SU-DHL-6 (cell line): Measurements from ENCODE around the gene HOXA11.

ENCODE experiments used
- H2AFZ ChIP-seq: fragments of 200-600 bp; sonication (generic); 2 replicates; pipeline ENCODE4 v1.6.1; 2014; ENCODE audit warnings: low read depth, mild to moderate bottlenecking, moderate library complexity, mixed read lengths, antibody characterized with exemption, low read length; ENCODE audit not compliant: severe bottlenecking
- H3F3A ChIP-seq: fragments of 200-600 bp; shearing (Covaris generic); 2 replicates; pipeline ENCODE4 v1.6.0; 2016; ENCODE audit warnings: antibody characterized with exemption, mild to moderate bottlenecking; ENCODE audit not compliant: insufficient read depth
- H3K27ac ChIP-seq: fragments of 200-600 bp; sonication (generic); 2 replicates; pipeline ENCODE4 v1.5.1; 2016; ENCODE audit warnings: low read depth, mild to moderate bottlenecking, low read length, moderate library complexity, mixed read lengths
- H3K27me3 ChIP-seq: fragments of 200-600 bp; sonication (generic), shearing (Covaris generic); 2 replicates; pipeline ENCODE4 v1.6.0; 2014; ENCODE audit warnings: mild to moderate bottlenecking, low read length
- H3K36me3 ChIP-seq: fragments of 200-600 bp; sonication (generic); 2 replicates; pipeline ENCODE4 v1.6.1; 2014; ENCODE audit warnings: mild to moderate bottlenecking, low read length, mixed read lengths
- H3K4me2 ChIP-seq: fragments of 300-600, 200-600 bp; shearing (Covaris generic), sonication (generic); 2 replicates; pipeline ENCODE4 v1.6.0; 2014; ENCODE audit warnings: low read length, low read depth, mild to moderate bottlenecking; ENCODE audit not compliant: poor library complexity, severe bottlenecking
- H3K4me3 ChIP-seq: fragments of 200-600 bp; sonication (generic); 2 replicates; pipeline ENCODE4 v1.5.1; 2014; ENCODE audit warnings: antibody characterized with exemption, low read length, mild to moderate bottlenecking, mixed read lengths; ENCODE audit not compliant: insufficient read depth, poor library complexity, severe bottlenecking
- H3K79me2 ChIP-seq: fragments of 200-600 bp; sonication (generic); 2 replicates; pipeline ENCODE4 v1.6.1; 2014; ENCODE audit warnings: mild to moderate bottlenecking, low read length, moderate library complexity; ENCODE audit not compliant: insufficient read depth
- H3K9ac ChIP-seq: fragments of 200-600 bp; sonication (generic); 2 replicates; pipeline ENCODE4 v1.7.0; 2014; ENCODE audit warnings: mild to moderate bottlenecking, low read length
- H3K9me2 ChIP-seq: fragments of 200-600 bp; sonication (generic); replicated peaks from 2 replicates; pipeline ENCODE4 v1.6.1; 2014; ENCODE audit warnings: low read length; ENCODE audit not compliant: insufficient read depth
- H3K9me3 ChIP-seq: fragments of 200-600 bp; sonication (generic); 2 replicates; pipeline ENCODE4 v1.6.1; 2014; ENCODE audit warnings: low read length, mixed read lengths; ENCODE audit not compliant: insufficient read depth
- H4K20me1 ChIP-seq: fragments of 200-600 bp; sonication (generic); 2 replicates; pipeline ENCODE4 v1.6.1; 2014; ENCODE audit warnings: low read depth, mild to moderate bottlenecking, antibody characterized with exemption, low read length, moderate library complexity, mixed read lengths
- CTCF ChIP-seq: fragments of 200-600 bp; sonication (generic); IDR thresholded peaks from one replicate; pipeline ENCODE4 v1.5.1; 2017; ENCODE audit warnings: antibody characterized with exemption, mild to moderate bottlenecking, low read length, moderate library complexity; ENCODE audit not compliant: insufficient read depth, poor library complexity, severe bottlenecking
- EZH2phosphoT487 ChIP-seq: fragments of 200-600 bp; sonication (generic), shearing (Covaris generic); conservative IDR thresholded peaks from 2 replicates; pipeline ENCODE4 v1.6.1; 2018; ENCODE audit warnings: mild to moderate bottlenecking, antibody characterized with exemption, low read length, moderate library complexity, mixed read lengths

The HOXA11 gene

GRCh38 chr7:27164367-27165088 is 20.5 kb downstream of the HOXA11 start:
- Histone ChIP-seq H2AFZ (no peak overlapping the region), H3K9ac (no peak overlapping the region), H3K27ac (no peak overlapping the region), H3K9me3 (no peaks in the 10 kb centered on the region), H3K36me3 (no peaks in the 10 kb centered on the region), H3K79me2 (no peaks in the 10 kb centered on the region), H3K4me2 (no peak overlapping the region), H3K27me3 (no peaks in the 10 kb centered on the region), H3K4me3 (no peak overlapping the region), H3F3A (peaks cover 8% of the 10 kb centered on the region), H3K9me2 (no peaks in the 10 kb centered on the region), H4K20me1 (no peaks in the 10 kb centered on the region)
- TF ChIP-seq EZH2phosphoT487 (no peak), CTCF (no peak)

GRCh38 chr7:27164045-27164366 is 21.0 kb downstream of the HOXA11 start:
- Histone ChIP-seq H2AFZ (no peak overlapping the region), H3K9me3 (no peaks in the 10 kb centered on the region), H4K20me1 (no peaks in the 10 kb centered on the region), H3K27me3 (no peaks in the 10 kb centered on the region), H3K9ac (no peak overlapping the region), H3K36me3 (no peaks in the 10 kb centered on the region), H3F3A (peaks cover 11% of the 10 kb centered on the region), H3K9me2 (no peaks in the 10 kb centered on the region), H3K27ac (no peak overlapping the region), H3K4me3 (no peak overlapping the region), H3K79me2 (no peaks in the 10 kb centered on the region), H3K4me2 (no peak overlapping the region)
- no peak for TF ChIP-seq EZH2phosphoT487
- TF ChIP-seq CTCF = no peak

- Histone ChIP-seq H3F3A (peaks cover 15% of the 10 kb centered on the region), H3K4me3 (no peak overlapping the region), H4K20me1 (no peaks in the 10 kb centered on the region), H3K36me3 (no peaks in the 10 kb centered on the region), H3K79me2 (no peaks in the 10 kb centered on the region), H2AFZ (no peak overlapping the region), H3K9me2 (no peaks in the 10 kb centered on the region), H3K4me2 (no peak overlapping the region), H3K9me3 (no peaks in the 10 kb centered on the region), H3K27me3 (no peaks in the 10 kb centered on the region), H3K27ac (no peak overlapping the region), H3K9ac (no peak overlapping the region)
- no peak for TF ChIP-seq EZH2phosphoT487
- TF ChIP-seq CTCF = no peak
Observed at GRCh38 chr7:27163288-27164044, 21.6 kb downstream of the HOXA11 start.
